ENCODE measurements around the gene UBE2I. TPM values are rescaled to one million over a fixed set of nuclear protein-coding genes. Genes with fewer than 3 reads are reported as not detected.
"Not testable (repeated sequence)": the region's sequence is repeated elsewhere in the genome, so short reads cannot be mapped to it uniquely, and the experiment has no call there.

Gene UBE2I
- total and polyA plus RNA-seq, 2 donors (not counting 1 experiment from before 2014, with no cell fraction given), result 152 to 265 TPM

GRCh38 chr16:1271380-1271723 is 38.1 kb upstream of the UBE2I start:
- Histone ChIP-seq H3K4me2 (replicated peaks; ENCODE audit: low read depth, low read length, poor library complexity, severe bottlenecking) (no peak overlapping the region), H3K4me1 (ENCODE audit: control insufficient read depth in 2 of 2, insufficient read depth in 2 of 2, low read length in 2 of 2) (peaks cover 0 to 4% of the 10 kb centered on the region in 2 donors), H2AFZ (ENCODE audit: insufficient read depth, low read depth, low read length, poor library complexity, severe bottlenecking) (no peak overlapping the region), H3K9me3 (ENCODE audit: control extremely low read depth in 1 of 3, control insufficient read depth in 2 of 3, insufficient read depth in 1 of 3, low read length in 2 of 3) (peaks cover 0 to 4% (median 0%) of the 10 kb centered on the region in 3 donors), H3K36me3 (replicated peaks in 1 of 2; ENCODE audit: control extremely low read depth in 1 of 2, control insufficient read depth in 1 of 2, extremely low read depth in 1 of 2, insufficient read depth in 2 of 2, low read length in 1 of 2) (no peaks in the 10 kb centered on the region), H3K27me3 (replicated peaks in 1 of 4; ENCODE audit: control extremely low read depth in 1 of 4, control insufficient read depth in 3 of 4, insufficient read depth in 4 of 4, low read length in 3 of 4) (peaks cover 0 to 19% (median 3%) of the 10 kb centered on the region in 4 experiments), H3K4me3 (ENCODE audit: control extremely low read depth in 1 of 5, extremely low read depth in 1 of 5, insufficient read depth in 1 of 5, low read depth in 2 of 5, low read length in 4 of 5) (no peak overlapping the region), H3K9ac (ENCODE audit: low read length) (no peak overlapping the region), H4K20me1 (ENCODE audit: control insufficient read depth, insufficient read depth, low read length, poor library complexity, severe bottlenecking) (no peaks in the 10 kb centered on the region), H3K79me2 (ENCODE audit: control insufficient read depth, insufficient read depth, low read length) (no peaks in the 10 kb centered on the region), H3K27ac (ENCODE audit: low read length in 2 of 2) (no peak overlapping the region)
- TF ChIP-seq EZH2 (IDR thresholded peaks at IDR 0.05; ENCODE audit: borderline replicate concordance, insufficient read depth, low read depth, low read length, poor library complexity, severe bottlenecking), result no peak
- TF ChIP-seq CTCF (IDR thresholded peaks at IDR 0.05), result no peak
- ChIA-PET POLR2A (interaction anchor here (0.6 kb wide), 1 partner anchor 381 kb away, joined by 4 read pairs; no protein-coding TSS in a partner anchor), CTCF (no interaction called here)
- Mint-ChIP-seq H3K4me3 (no peak overlapping the region), H3K27ac (no peak overlapping the region), H3K27me3 (peaks cover 27% of the 10 kb centered on the region), H3K4me1 (no peaks in the 10 kb centered on the region), H3K9me3 (ENCODE audit: insufficient read depth) (no peaks in the 10 kb centered on the region)
- DNase-seq, result no peak
- no peak for ATAC-seq (ENCODE audit: low read depth)
- intact Hi-C loops (cut with micrococcal nuclease), result no loop called here
- WGBS (ENCODE audit: insufficient coverage), result 76% methylated on average over 12 of the region's 12 CpGs

- H3K9me3 Mint-ChIP-seq (ENCODE audit: insufficient read depth); CTCF ChIA-PET; H2AFZ ChIP-seq (ENCODE audit: insufficient read depth, low read depth, low read length, poor library complexity, severe bottlenecking); H3K27ac Mint-ChIP-seq; H3K79me2 ChIP-seq (ENCODE audit: control insufficient read depth, insufficient read depth, low read length); H3K9me3 ChIP-seq (ENCODE audit: control extremely low read depth in 1 of 3, control insufficient read depth in 2 of 3, insufficient read depth in 1 of 3, low read length in 2 of 3); intact Hi-C loops (cut with micrococcal nuclease); ATAC-seq (ENCODE audit: low read depth); H3K9ac ChIP-seq (ENCODE audit: low read length); H3K4me1 ChIP-seq (ENCODE audit: control insufficient read depth in 2 of 2, insufficient read depth in 2 of 2, low read length in 2 of 2); H3K36me3 ChIP-seq (replicated peaks in 1 of 2; ENCODE audit: control extremely low read depth in 1 of 2, control insufficient read depth in 1 of 2, extremely low read depth in 1 of 2, insufficient read depth in 2 of 2, low read length in 1 of 2); DNase-seq; H3K4me3 Mint-ChIP-seq; H3K4me3 ChIP-seq (ENCODE audit: control extremely low read depth in 1 of 5, extremely low read depth in 1 of 5, insufficient read depth in 1 of 5, low read depth in 2 of 5, low read length in 4 of 5); H4K20me1 ChIP-seq (ENCODE audit: control insufficient read depth, insufficient read depth, low read length, poor library complexity, severe bottlenecking); H3K4me1 Mint-ChIP-seq; H3K27ac ChIP-seq (ENCODE audit: low read length in 2 of 2): not testable (repeated sequence)
- H3K27me3 ChIP-seq (replicated peaks in 1 of 4; ENCODE audit: control extremely low read depth in 1 of 4, control insufficient read depth in 3 of 4, insufficient read depth in 4 of 4, low read length in 3 of 4), result peaks cover 0 to 19% (median 3%) of the 10 kb centered on the region in 4 experiments
- POLR2A ChIA-PET, result interaction anchor here (0.6 kb wide), 1 partner anchor 381 kb away, joined by 4 read pairs; no protein-coding TSS in a partner anchor
- peaks cover 27% of the 10 kb centered on the region for H3K27me3 Mint-ChIP-seq
- H3K4me2 ChIP-seq (replicated peaks; ENCODE audit: low read depth, low read length, poor library complexity, severe bottlenecking), result peak overlapping the region; percentile 5
- 30% methylated on average over 18 of the region's 19 CpGs for WGBS (ENCODE audit: insufficient coverage)
Measured at GRCh38 chr16:1271724-1272413, 37.6 kb upstream of the UBE2I start.

All from B cell (primary cell).